Neuronal stem cell (in vitro differentiated cells): ENCODE results near the gene RORC.

Source experiments
- DNase-seq: peaks from one replicate; pipeline ENCODE4 v3.0.0-alpha.2; 2013; ENCODE audit warnings: low spot score
- H2AFZ ChIP-seq: one replicate; pipeline ENCODE4 v1.6.1; 2013; ENCODE audit warnings: mild to moderate bottlenecking, low read length, inconsistent platforms
- H2AK5ac ChIP-seq: 2 replicates; pipeline ENCODE4 v1.6.1; 2013; ENCODE audit warnings: low read depth, mild to moderate bottlenecking, inconsistent platforms, low read length, moderate library complexity, mixed read lengths
- H2BK120ac ChIP-seq: 2 replicates; pipeline ENCODE4 v1.6.1; 2013; ENCODE audit warnings: low read depth, mild to moderate bottlenecking, inconsistent platforms, low read length, moderate library complexity, mixed read lengths
- H2BK12ac ChIP-seq: one replicate; pipeline ENCODE4 v1.6.1; 2013; ENCODE audit warnings: low read length, inconsistent platforms
- H2BK15ac ChIP-seq: 2 replicates; pipeline ENCODE4 v1.6.1; 2013; ENCODE audit warnings: mild to moderate bottlenecking, low read length, inconsistent platforms, mixed read lengths
- H2BK5ac ChIP-seq: one replicate; pipeline ENCODE4 v1.6.1; 2013; ENCODE audit warnings: inconsistent platforms, mild to moderate bottlenecking, low read length, moderate library complexity
- H3K14ac ChIP-seq: one replicate; pipeline ENCODE4 v1.6.1; 2013; ENCODE audit warnings: low read length, inconsistent platforms
- H3K18ac ChIP-seq: 2 replicates; pipeline ENCODE4 v1.6.1; 2013; ENCODE audit warnings: low read length, inconsistent platforms
- H3K23ac ChIP-seq: 2 replicates; pipeline ENCODE4 v1.6.1; 2013; ENCODE audit warnings: low read depth, mild to moderate bottlenecking, mixed read lengths, low read length, inconsistent platforms; ENCODE audit not compliant: poor library complexity
- H3K27ac ChIP-seq: replicated peaks from 3 replicates; pipeline ENCODE4 v1.5.1; 2013; ENCODE audit warnings: low read length, inconsistent platforms
- H3K27me3 ChIP-seq, 3 experiments: 2 replicates each; pipeline ENCODE4 v1.6.1; 2013; ENCODE audit warnings: low read length in 3 of 3, mild to moderate bottlenecking in 2 of 3, inconsistent platforms in 1 of 3, low read depth in 1 of 3, mixed read lengths in 1 of 3, moderate library complexity in 1 of 3; ENCODE audit not compliant: control insufficient read depth in 3 of 3, insufficient read depth in 3 of 3
- H3K36me3 ChIP-seq, 2 donors: replicated peaks in 1 of 2; 2 replicates each; pipeline ENCODE4 v1.6.1; 2013; ENCODE audit warnings: low read length in 2 of 2; ENCODE audit not compliant: control insufficient read depth in 2 of 2, insufficient read depth in 2 of 2
- H3K4ac ChIP-seq: 2 replicates; pipeline ENCODE4 v1.6.1; 2013; ENCODE audit warnings: inconsistent platforms, mild to moderate bottlenecking, low read length, moderate library complexity
- H3K4me1 ChIP-seq, 2 donors: 1 replicate in 1 of 2; 2 replicates in 1 of 2; pipeline ENCODE4 v1.6.1; 2013; ENCODE audit warnings: low read length in 2 of 2, low read depth in 1 of 2; ENCODE audit not compliant: control insufficient read depth in 2 of 2, insufficient read depth in 1 of 2
- H3K4me2 ChIP-seq: one replicate; pipeline ENCODE4 v1.6.1; 2013; ENCODE audit warnings: mild to moderate bottlenecking, low read length, inconsistent platforms; ENCODE audit not compliant: insufficient read depth, poor library complexity, severe bottlenecking
- H3K4me3 ChIP-seq, 2 donors: 2 replicates each; pipeline ENCODE4 v1.5.1; 2013; ENCODE audit warnings: low read length in 2 of 2, mild to moderate bottlenecking in 2 of 2, inconsistent platforms in 1 of 2, moderate library complexity in 1 of 2
- H3K79me1 ChIP-seq: one replicate; pipeline ENCODE4 v1.6.1; 2013; ENCODE audit warnings: low read depth, mild to moderate bottlenecking, inconsistent platforms, low read length, moderate library complexity
- H3K9ac ChIP-seq: one replicate; pipeline ENCODE4 v1.6.1; 2013; ENCODE audit warnings: mild to moderate bottlenecking, low read depth, low read length, inconsistent platforms; ENCODE audit not compliant: poor library complexity
- H3K9me3 ChIP-seq, 2 donors: replicated peaks in 1 of 2; 2 replicates each; pipeline versions ENCODE3 to v1.6.1; 2013; ENCODE audit warnings: low read length in 2 of 2, mild to moderate bottlenecking in 2 of 2, inconsistent platforms in 1 of 2, low read depth in 1 of 2, mixed read lengths in 1 of 2, moderate library complexity in 1 of 2; ENCODE audit not compliant: control insufficient read depth in 2 of 2, insufficient read depth in 1 of 2
- H4K8ac ChIP-seq: one replicate; pipeline ENCODE4 v1.6.1; 2013; ENCODE audit warnings: low read depth, mild to moderate bottlenecking, inconsistent platforms, low read length, moderate library complexity
- H4K91ac ChIP-seq: one replicate; pipeline ENCODE4 v1.6.1; 2013; ENCODE audit warnings: low read length, low read depth, mild to moderate bottlenecking, inconsistent platforms; ENCODE audit not compliant: poor library complexity
- WGBS, 2 donors: extraction: QIAGEN DNeasy Blood & Tissue Kit; methylation state at CpG; one replicate each; pipeline ENCODE4 v1.1.7; 2013; ENCODE audit warnings: missing lambda C conversion rate in 2 of 2, mixed read lengths in 1 of 2; ENCODE audit not compliant: insufficient read length in 2 of 2, insufficient replicate concordance in 1 of 2; ENCODE audit errors: extremely low coverage in 2 of 2; 5-methylcytosine and 5-hydroxymethylcytosine counted together

The RORC gene

DNA sequence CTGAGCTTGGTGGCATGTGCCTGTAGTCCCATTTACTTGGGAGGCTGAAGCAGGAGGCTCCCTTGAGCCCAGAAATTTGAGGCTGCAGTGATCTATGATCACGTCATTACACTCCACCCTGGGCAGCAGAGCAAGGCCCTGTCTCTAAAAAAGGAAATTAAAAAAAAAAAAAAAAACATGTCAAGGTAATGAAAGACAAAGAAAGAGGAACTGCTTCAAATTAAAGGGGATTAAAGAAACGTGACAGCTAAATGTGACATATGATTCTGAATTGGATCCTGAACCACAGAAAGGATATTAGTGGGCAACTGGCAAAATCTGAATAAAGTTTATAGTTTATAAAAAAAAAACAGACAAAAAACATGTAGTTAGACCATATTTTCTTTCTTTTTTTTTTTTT, 11.8 kb upstream of the RORC start:
- no peak overlapping the region for H3K4me2 ChIP-seq
- no peak overlapping the region for H3K4me3 ChIP-seq
- H3K23ac ChIP-seq = no peak overlapping the region
- WGBS, 2 donors = no CpG with 5 or more reads among the region's 2 CpGs
- H3K4me1 ChIP-seq = peaks cover 0 to 16% of the 10 kb centered on the region in 2 donors
- H3K4ac ChIP-seq = no peak overlapping the region
- no peak overlapping the region for H2BK120ac ChIP-seq
- no peak overlapping the region for H3K9ac ChIP-seq
- no peak overlapping the region for H2BK12ac ChIP-seq
- H2BK15ac ChIP-seq = no peak overlapping the region
- peaks cover 2 to 6% of the 10 kb centered on the region in 2 donors for H3K9me3 ChIP-seq
- H2AFZ ChIP-seq = no peak overlapping the region
- H2BK5ac ChIP-seq = no peak overlapping the region
- no peak overlapping the region for H3K27ac ChIP-seq
- H4K8ac ChIP-seq = no peak overlapping the region
- DNase-seq = no peak
- H3K18ac ChIP-seq = no peak overlapping the region
- H3K27me3 ChIP-seq = peaks cover 11 to 76% (median 23%) of the 10 kb centered on the region in 3 experiments
- no peak overlapping the region for H4K91ac ChIP-seq
- no peak overlapping the region for H3K14ac ChIP-seq
- no peak overlapping the region for H2AK5ac ChIP-seq
- H3K79me1 ChIP-seq = no peaks in the 10 kb centered on the region
- no peaks in the 10 kb centered on the region for H3K36me3 ChIP-seq

DNA sequence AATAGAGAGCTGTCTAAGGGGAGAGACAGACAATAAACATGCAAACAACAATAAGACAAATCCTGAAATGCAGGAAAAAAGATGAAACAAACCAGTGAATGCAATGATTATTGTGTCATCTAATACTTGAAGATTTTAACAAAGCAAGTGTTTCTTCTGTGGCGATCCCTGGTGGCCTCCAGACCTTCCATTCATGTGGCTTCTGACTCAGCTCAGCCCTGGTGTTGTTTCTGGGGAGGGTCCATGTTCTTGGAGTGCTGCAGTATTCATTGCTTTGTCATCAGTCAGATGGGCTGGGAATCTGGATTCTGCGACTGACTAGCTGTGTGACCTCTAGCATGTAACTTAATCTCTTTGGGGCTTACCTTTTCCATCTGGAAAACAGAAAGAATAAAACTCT, 9.5 kb upstream of the RORC start:
- H3K27me3 ChIP-seq = peaks cover 22 to 78% (median 42%) of the 10 kb centered on the region in 3 experiments

DNA sequence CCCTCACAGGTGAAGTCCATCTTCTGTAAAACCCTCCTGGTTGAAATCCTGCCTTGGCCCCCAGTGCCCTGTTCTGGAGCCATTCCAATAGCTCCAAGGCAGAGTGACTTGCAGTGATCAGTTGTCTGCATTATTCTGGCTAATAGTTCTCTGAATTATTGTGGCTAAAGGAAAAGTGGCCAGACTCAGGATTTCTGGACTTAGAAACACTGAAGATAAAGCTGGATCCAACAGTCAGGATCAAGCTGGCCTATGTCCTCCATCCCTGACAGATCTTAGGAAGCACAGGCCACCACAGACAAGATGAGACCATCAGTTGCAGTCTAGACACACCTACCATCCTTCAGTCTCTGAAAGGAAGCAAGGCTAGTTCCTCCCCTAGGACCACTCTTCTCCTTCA, 8.8 kb upstream of the RORC start:
- peak overlapping the region; percentile 79 for H2AFZ ChIP-seq
- peak overlapping the region; percentile 23 for H3K4me2 ChIP-seq
- peak overlapping the region; percentile 19 for H3K4ac ChIP-seq
- no peak overlapping the region for H2BK120ac ChIP-seq
- H3K9ac ChIP-seq = peak overlapping the region; percentile 2
- no peak overlapping the region for H2BK12ac ChIP-seq
- H3K4me1 ChIP-seq = peaks cover 3 to 16% of the 10 kb centered on the region in 2 donors
- H3K27ac ChIP-seq = no peak overlapping the region
- peaks cover 22 to 82% (median 42%) of the 10 kb centered on the region in 3 experiments for H3K27me3 ChIP-seq
- peaks cover 2 to 6% of the 10 kb centered on the region in 2 donors for H3K9me3 ChIP-seq
- no peaks in the 10 kb centered on the region for H3K79me1 ChIP-seq
- H3K18ac ChIP-seq = peak overlapping the region; percentile 86
- no peak overlapping the region for H3K4me3 ChIP-seq
- no peak overlapping the region for H3K14ac ChIP-seq
- no peak for DNase-seq
- no peak overlapping the region for H4K8ac ChIP-seq
- no peak overlapping the region for H3K23ac ChIP-seq
- peak overlapping the region; percentile 12 for H4K91ac ChIP-seq
- H2BK15ac ChIP-seq = peak overlapping the region; percentile 93
- H3K36me3 ChIP-seq = no peaks in the 10 kb centered on the region
- H2BK5ac ChIP-seq = peak overlapping the region; percentile 87
- H2AK5ac ChIP-seq = no peak overlapping the region

More for the DNA sequence above, 9.5 kb upstream of the RORC start:
- Histone ChIP-seq H3K27ac (no peak overlapping the region), H2BK120ac (no peak overlapping the region), H3K79me1 (no peaks in the 10 kb centered on the region), H4K91ac (no peak overlapping the region), H2BK5ac (no peak overlapping the region), H2AK5ac (no peak overlapping the region), H3K4me2 (no peak overlapping the region), H2AFZ (no peak overlapping the region), H3K14ac (no peak overlapping the region), H3K4me3 (no peak overlapping the region), H3K18ac (no peak overlapping the region), H3K23ac (no peak overlapping the region), H3K9ac (no peak overlapping the region), H2BK12ac (no peak overlapping the region), H3K4me1 (peaks cover 3 to 16% of the 10 kb centered on the region in 2 donors), H3K4ac (no peak overlapping the region), H3K36me3 (no peaks in the 10 kb centered on the region), H4K8ac (no peak overlapping the region), H3K9me3 (peaks cover 2 to 6% of the 10 kb centered on the region in 2 donors), H2BK15ac (no peak overlapping the region)
- no CpG with 5 or more reads among the region's 2 CpGs for WGBS, 2 donors
- DNase-seq = no peak

DNA sequence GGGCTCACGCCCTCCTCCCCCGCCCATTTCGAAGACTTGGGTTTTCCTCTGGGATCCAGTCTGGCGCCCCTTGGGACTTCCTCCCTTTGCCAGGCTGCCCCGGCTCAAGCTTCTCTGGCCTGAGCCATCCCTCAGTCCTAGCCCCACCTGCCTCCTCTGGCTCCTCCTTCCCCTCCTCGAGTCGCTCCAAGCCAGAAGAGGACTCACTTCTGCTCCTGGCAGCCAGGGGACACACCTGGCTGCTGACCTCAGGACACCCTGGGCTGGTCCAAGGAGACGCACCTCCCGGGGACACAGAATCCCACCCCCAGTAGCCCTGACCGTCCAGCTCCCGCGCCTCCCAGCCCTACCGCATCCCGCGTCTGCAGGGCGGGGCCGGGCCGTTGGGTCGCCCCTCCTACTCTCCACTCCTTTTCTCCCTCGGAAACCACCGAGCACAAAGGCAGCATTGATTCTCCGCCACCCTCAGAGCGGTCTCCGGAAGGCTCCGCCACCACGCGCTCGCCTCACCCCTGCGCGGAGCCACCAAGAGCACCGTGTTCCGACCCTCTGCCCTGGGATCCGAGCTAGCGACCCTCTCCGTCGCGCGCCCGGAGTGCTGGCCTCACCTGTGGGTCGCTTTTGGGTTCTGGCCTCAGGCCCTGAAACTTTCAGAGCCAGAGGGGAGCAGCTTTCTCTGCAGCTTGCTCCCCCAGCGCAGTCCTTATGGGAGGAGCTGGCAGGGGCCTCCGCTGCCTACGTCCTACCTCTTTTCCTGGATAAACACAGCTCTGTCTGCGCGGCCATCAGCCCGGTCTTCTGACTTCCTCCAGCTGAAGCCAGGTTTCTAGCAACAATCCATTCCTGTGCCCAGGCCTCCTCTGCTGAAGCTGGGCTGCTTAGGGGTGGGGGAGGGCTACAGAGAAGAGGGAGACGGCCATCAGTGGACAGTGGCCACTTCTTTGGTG, 8.1 kb upstream of the RORC start, which contains the start of gene C2CD4D:
C2CD4D (minus strand) TSS at position 364 of the 947 bp plus-strand sequence. CDS start 831 bp downstream, outside the sequence.
- Histone ChIP-seq H3K18ac (peak within 1 kb of the TSS; percentile 86), H3K4me2 (peak within 1 kb of the TSS; percentile 98), H3K4me3 (peak within 1 kb of the TSS; percentile 27 to 78), H2AFZ (peak within 1 kb of the TSS; percentile 88), H3K4me1 (peaks cover 3 to 16% of the 10 kb centered on the region in 2 donors), H3K9ac (peak within 1 kb of the TSS; percentile 47), H4K91ac (peak within 1 kb of the TSS; percentile 12), H3K23ac (peak within 1 kb of the TSS; percentile 86), H3K27ac (no peak within 1 kb of the TSS), H3K36me3 (no peaks in the 10 kb centered on the region), H3K79me1 (no peaks in the 10 kb centered on the region), H3K4ac (peak within 1 kb of the TSS; percentile 26), H3K27me3 (peaks cover 22 to 80% (median 42%) of the 10 kb centered on the region in 3 experiments), H3K9me3 (peaks cover 2 to 6% of the 10 kb centered on the region in 2 donors), H2BK5ac (peak within 1 kb of the TSS; percentile 87), H2BK15ac (peak within 1 kb of the TSS; percentile 93), H2BK12ac (peak within 1 kb of the TSS; percentile 60), H2AK5ac (peak within 1 kb of the TSS; percentile 33), H2BK120ac (no peak within 1 kb of the TSS), H3K14ac (no peak within 1 kb of the TSS), H4K8ac (peak within 1 kb of the TSS; percentile 43)
- no CpG with 5 or more reads among the region's 47 CpGs for WGBS, 2 donors
- peak; percentile 53 for DNase-seq
